ENCODE data around the gene CBLC. TPM values are rescaled to one million over a fixed set of nuclear protein-coding genes. Genes with fewer than 3 reads are reported as not detected.

CBLC gene
- total RNA-seq, 6 donors from 2014 or later, result 2.9 to 10.5 (median 4.5) TPM

DNA sequence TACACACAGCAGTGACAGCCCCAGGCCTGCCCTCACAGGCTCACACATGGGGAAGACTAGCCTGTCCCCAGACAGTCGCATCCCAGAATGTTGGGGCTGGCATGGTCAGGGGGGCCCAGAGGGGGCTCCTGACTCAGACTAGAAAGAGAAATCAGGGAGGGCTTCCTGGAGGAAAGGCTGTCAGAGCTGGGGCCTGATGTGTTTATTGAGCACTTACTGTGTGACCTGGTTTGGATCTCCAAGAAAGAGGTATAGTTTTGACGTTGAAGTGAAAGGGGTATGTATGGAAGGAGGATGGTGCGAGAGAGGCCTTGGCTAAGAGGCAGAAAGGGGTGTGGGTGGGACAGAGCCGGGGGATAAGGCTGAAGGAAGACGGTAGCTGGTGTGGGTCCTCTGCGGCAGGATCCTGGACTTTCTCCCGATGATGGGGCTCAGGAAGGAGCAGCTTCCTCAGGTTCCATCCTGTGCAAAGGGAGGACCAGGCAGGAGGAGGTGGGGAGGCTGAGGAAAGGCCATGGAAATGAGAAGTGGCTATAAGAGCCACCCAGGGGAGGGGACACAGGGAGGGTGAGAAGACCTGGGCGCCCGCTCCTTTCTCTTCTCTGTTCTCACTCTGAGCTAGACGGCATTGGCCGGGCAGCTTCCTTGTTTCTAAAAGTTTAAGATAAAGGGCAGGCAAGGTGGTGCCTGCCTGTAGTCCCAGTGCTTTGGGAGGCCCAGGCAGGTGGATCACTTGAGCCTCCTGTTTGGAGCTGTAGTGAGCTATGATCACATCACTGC is 45.3 kb upstream of the CBLC start:
- ATAC-seq (ENCODE audit: low FRiP score in 2 of 2), result no peak
- no peak overlapping the region for H3K27ac ChIP-seq
- H3K36me3 ChIP-seq, result no peaks in the 10 kb centered on the region
- 68 to 75% methylated on average over 11 of the region's 11 CpGs for WGBS, 2 donors
- DNase-seq, result no peak
- no peak overlapping the region for H3K4me3 ChIP-seq
- H3K4me1 ChIP-seq, result peaks cover 0 to 4% (median 0%) of the 10 kb centered on the region in 4 donors
- no peak for TF ChIP-seq EP300 (IDR thresholded peaks at IDR 0.05)
- TF ChIP-seq, protein P1, sequence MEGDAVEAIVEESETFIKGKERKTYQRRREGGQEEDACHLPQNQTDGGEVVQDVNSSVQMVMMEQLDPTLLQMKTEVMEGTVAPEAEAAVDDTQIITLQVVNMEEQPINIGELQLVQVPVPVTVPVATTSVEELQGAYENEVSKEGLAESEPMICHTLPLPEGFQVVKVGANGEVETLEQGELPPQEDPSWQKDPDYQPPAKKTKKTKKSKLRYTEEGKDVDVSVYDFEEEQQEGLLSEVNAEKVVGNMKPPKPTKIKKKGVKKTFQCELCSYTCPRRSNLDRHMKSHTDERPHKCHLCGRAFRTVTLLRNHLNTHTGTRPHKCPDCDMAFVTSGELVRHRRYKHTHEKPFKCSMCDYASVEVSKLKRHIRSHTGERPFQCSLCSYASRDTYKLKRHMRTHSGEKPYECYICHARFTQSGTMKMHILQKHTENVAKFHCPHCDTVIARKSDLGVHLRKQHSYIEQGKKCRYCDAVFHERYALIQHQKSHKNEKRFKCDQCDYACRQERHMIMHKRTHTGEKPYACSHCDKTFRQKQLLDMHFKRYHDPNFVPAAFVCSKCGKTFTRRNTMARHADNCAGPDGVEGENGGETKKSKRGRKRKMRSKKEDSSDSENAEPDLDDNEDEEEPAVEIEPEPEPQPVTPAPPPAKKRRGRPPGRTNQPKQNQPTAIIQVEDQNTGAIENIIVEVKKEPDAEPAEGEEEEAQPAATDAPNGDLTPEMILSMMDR (IDR thresholded peaks at IDR 0.05), result no peak
- TF ChIP-seq POLR2AphosphoS5 (IDR thresholded peaks at IDR 0.05), result no peak
- TF ChIP-seq POLR2A (IDR thresholded peaks at IDR 0.05), result no peak
- H3K9me3 ChIP-seq, result no peaks in the 10 kb centered on the region
- no peaks in the 10 kb centered on the region for H3K27me3 ChIP-seq

DNA sequence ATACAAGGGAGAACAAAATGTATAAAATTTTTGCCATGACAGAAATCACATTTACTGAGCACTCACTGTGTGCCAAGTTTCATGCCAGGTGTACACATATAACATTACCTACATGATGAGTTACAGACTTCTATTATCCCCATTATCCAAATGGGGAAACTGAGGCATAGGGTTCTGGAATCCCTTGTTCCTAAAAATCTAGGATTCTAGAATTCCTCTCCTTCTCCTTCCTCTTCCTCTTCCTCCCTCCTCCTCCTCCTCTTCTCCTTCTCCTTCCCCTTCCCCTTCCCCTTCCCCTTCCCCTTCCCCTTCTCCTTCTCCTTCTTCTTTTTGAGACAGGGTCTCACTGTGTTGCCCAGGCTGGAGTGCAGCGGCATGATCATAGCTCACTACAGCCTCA is 43.3 kb upstream of the CBLC start:
- no peaks in the 10 kb centered on the region for H3K9me3 ChIP-seq
- DNase-seq (no peak), ATAC-seq (ENCODE audit: low FRiP score in 2 of 2) (no peak)
- H3K36me3 ChIP-seq, result no peaks in the 10 kb centered on the region
- H3K27ac ChIP-seq, result no peak overlapping the region
- H3K4me1 ChIP-seq, result peaks cover 11 to 22% (median 12%) of the 10 kb centered on the region in 4 donors
- no peak for TF ChIP-seq POLR2A (IDR thresholded peaks at IDR 0.05)
- no peak for TF ChIP-seq POLR2AphosphoS5 (IDR thresholded peaks at IDR 0.05)
- TF ChIP-seq EP300 (IDR thresholded peaks at IDR 0.05), result no peak
- TF ChIP-seq, protein P1 (IDR thresholded peaks at IDR 0.05), result no peak
- H3K27me3 ChIP-seq, result no peaks in the 10 kb centered on the region
- H3K4me3 ChIP-seq, result no peak overlapping the region
- 71 to 77% methylated on average over 1 of the region's 1 CpG for WGBS, 2 donors

GRCh38 chr19:44735011-44735410 is 42.7 kb upstream of the CBLC start:
- ATAC-seq (ENCODE audit: low FRiP score in 2 of 2), result no peak

DNA sequence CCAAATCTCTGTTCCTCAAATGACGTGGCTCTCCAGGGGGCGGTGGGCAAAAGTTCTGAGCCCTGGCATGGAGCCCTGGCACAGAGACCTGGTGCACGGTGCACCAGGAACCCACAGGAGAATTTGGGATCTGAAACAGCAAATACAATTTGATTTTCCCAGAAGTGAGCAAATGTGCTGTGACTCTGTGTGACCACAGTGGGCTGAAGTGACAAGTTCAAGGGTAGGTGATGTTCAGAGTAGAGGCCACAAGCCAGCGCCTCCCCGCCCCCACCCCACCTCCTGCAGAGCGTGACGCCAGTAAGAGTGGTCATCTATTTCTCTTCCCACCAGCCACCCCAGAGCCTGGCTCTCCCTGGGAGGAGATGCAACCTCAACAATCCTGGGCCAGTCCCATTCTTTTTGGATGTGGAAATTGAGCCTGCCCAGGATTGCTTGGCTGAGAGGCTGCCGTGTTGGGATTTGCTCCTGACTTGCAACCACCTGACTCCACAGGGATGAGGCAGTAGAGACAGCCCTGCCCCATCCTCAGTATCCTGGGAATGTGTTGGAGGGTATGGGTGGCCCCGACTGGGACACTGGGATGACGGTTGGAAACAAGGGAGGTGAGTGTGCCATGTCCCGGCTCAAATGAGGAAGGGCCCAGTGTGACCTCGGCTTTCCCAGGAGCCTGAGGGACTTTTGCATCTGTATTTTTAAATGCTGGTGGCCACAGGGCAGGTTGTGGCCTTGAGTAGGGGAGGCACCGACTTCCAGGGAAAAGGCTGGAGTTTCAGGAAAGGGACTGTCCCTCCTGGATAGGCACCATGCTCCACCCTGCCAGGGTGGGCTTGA is 40.2 kb upstream of the CBLC start:
- no peak for ATAC-seq (ENCODE audit: low FRiP score in 2 of 2)
- Histone ChIP-seq H3K36me3 (no peaks in the 10 kb centered on the region), H3K9me3 (no peaks in the 10 kb centered on the region), H3K4me3 (no peak overlapping the region), H3K27me3 (no peaks in the 10 kb centered on the region), H3K4me1 (peaks cover 32 to 51% (median 33%) of the 10 kb centered on the region in 4 donors), H3K27ac (peak overlapping the region in 2 of 4 donors; percentile 17 to 49)
- 69 to 71% methylated on average over 13 of the region's 13 CpGs for WGBS, 2 donors
- DNase-seq, result no peak
- TF ChIP-seq EP300 (IDR thresholded peaks at IDR 0.05), result no peak
- TF ChIP-seq POLR2AphosphoS5 (IDR thresholded peaks at IDR 0.05), result no peak
- TF ChIP-seq, protein P1 (IDR thresholded peaks at IDR 0.05), result no peak
- no peak for TF ChIP-seq POLR2A (IDR thresholded peaks at IDR 0.05)

More at GRCh38 chr19:44735011-44735410, 42.7 kb upstream of the CBLC start:
- Histone ChIP-seq H3K27me3 (no peaks in the 10 kb centered on the region), H3K4me1 (peaks cover 11 to 26% (median 13%) of the 10 kb centered on the region in 4 donors), H3K9me3 (no peaks in the 10 kb centered on the region), H3K4me3 (no peak overlapping the region), H3K36me3 (no peaks in the 10 kb centered on the region), H3K27ac (no peak overlapping the region)
- TF ChIP-seq, protein P1 (IDR thresholded peaks at IDR 0.05), result no peak
- TF ChIP-seq POLR2AphosphoS5 (IDR thresholded peaks at IDR 0.05) (no peak), EP300 (IDR thresholded peaks at IDR 0.05) (no peak), POLR2A (IDR thresholded peaks at IDR 0.05) (no peak)
- WGBS, 2 donors, result 77 to 82% methylated on average over 5 of the region's 5 CpGs
- no peak for DNase-seq

Measured in upper lobe of left lung (tissue), 6 donors.